ENCODE results near the gene MRPL23.
A peak's percentile ranks its signal among the peaks of the same experiment; 100 is the strongest.
"Not testable (repeated sequence)": the region's sequence is repeated elsewhere in the genome, so short reads cannot be mapped to it uniquely, and the experiment has no call there.

MRPL23 gene

GRCh38 chr11:1934335-1935155 is 12.6 kb upstream of the MRPL23 start:
- DNase-seq (ENCODE audit: low spot score) = no peak

- DNase-seq (ENCODE audit: low spot score) = no peak
These were observed 11.7 kb upstream of the MRPL23 start for GRCh38 chr11:1935156-1936071.

- no peak for DNase-seq (ENCODE audit: low spot score)
These were observed 10.9 kb upstream of the MRPL23 start for GRCh38 chr11:1936072-1936780.

- no peak for DNase-seq (ENCODE audit: low spot score)
These were observed 10.1 kb upstream of the MRPL23 start for GRCh38 chr11:1936781-1937615.

GRCh38 chr11:1937616-1938342 is 9.4 kb upstream of the MRPL23 start:
- DNase-seq (ENCODE audit: low spot score) = no peak

GRCh38 chr11:1938343-1939005 is 8.7 kb upstream of the MRPL23 start:
- DNase-seq (ENCODE audit: low spot score) = no peak

GRCh38 chr11:1939006-1939625 is 8.0 kb upstream of the MRPL23 start:
- DNase-seq (ENCODE audit: low spot score) = no peak

GRCh38 chr11:1939788-1940187 is 7.3 kb upstream of the MRPL23 start:
- not testable (repeated sequence) for DNase-seq (ENCODE audit: low spot score)

GRCh38 chr11:1942558-1943260 is 4.4 kb upstream of the MRPL23 start:
- no peak for DNase-seq (ENCODE audit: low spot score)

- DNase-seq (ENCODE audit: low spot score) = no peak
These were observed 3.6 kb upstream of the MRPL23 start for GRCh38 chr11:1943576-1943975.

GRCh38 chr11:1943977-1944376 is 3.2 kb upstream of the MRPL23 start:
- DNase-seq (ENCODE audit: low spot score) = no peak

- DNase-seq (ENCODE audit: low spot score) = no peak
These were observed 583 bp downstream of the MRPL23 start for GRCh38 chr11:1947592-1948237.

GRCh38 chr11:1948389-1948788 is 1.3 kb downstream of the MRPL23 start:
- DNase-seq (ENCODE audit: low spot score) = no peak

- no peak for DNase-seq (ENCODE audit: low spot score)
These were observed 2.2 kb downstream of the MRPL23 start for GRCh38 chr11:1949302-1949701.

- no peak for DNase-seq (ENCODE audit: low spot score)
These were observed 2.8 kb downstream of the MRPL23 start for GRCh38 chr11:1949922-1950321.

GRCh38 chr11:1952806-1953482 is 5.8 kb downstream of the MRPL23 start:
- DNase-seq (ENCODE audit: low spot score) = no peak

GRCh38 chr11:1953489-1954266 is 6.5 kb downstream of the MRPL23 start:
- DNase-seq (ENCODE audit: low spot score) = peak; percentile 31
